Eye (tissue), 1 donor: Measurements from ENCODE around the gene FAM111A.

Source experiments
- DNase-seq: peaks from one replicate; pipeline ENCODE4 v3.0.0-alpha.2; 2015

Gene FAM111A

GRCh38 chr11:59144096-59144495, 1.4 kb downstream of the FAM111A start:
- no peak for DNase-seq

DNA sequence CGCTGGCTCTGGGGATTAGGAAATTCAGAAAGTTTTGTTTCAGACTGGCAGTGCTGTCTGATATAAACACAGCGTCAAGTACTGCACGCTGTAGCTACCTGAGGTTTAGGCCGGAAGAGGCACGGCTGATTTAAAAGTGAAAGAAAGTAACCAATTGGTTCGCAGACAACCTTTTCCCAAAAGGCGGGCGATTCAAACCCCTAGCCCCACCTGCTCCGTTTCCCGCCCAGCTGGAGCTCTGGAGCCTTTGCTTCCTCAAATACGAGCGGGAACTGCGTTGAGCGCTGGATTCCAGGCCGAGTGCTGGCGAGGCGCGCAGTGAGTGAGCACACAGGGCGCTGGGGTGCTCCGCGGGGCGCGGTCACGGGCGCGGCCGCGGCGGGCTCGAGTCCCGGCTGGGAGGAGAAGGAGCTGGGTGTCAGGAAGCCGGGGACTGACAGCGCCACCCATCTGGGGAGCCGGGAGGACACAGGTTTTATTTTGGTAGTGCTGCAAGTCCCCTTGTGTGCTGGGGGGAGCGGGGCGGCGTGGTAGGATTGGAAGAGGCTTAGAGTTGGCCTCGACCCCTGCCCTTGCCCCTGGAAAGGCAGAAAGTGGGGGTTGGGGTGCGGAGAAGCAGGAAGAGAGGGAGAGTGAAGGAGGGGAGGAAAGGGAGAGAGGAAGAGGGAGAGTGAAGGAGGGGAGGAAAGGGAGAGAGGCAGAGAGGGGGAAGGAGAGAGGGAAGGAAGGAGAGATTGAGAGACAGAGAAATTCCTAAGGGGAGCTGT, 2.1 kb downstream of the FAM111A start:
- peak; percentile 92 for DNase-seq

GRCh38 chr11:59145534-59145933, 2.9 kb downstream of the FAM111A start:
- peak; percentile 8 for DNase-seq

DNA sequence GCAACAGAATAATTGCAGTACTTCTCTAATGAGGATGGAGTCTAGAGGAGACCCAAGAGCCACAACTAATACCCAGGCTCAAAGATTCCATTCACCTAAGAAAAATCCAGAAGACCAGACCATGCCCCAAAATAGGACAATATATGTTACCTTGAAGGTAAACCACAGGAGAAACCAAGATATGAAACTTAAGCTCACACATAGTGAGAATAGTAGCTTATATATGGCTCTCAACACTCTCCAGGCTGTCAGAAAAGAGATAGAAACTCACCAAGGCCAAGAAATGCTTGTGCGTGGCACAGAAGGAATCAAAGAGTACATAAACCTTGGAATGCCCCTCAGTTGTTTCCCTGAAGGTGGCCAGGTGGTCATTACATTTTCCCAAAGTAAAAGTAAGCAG, 9.1 kb downstream of the FAM111A start:
- no peak for DNase-seq

DNA sequence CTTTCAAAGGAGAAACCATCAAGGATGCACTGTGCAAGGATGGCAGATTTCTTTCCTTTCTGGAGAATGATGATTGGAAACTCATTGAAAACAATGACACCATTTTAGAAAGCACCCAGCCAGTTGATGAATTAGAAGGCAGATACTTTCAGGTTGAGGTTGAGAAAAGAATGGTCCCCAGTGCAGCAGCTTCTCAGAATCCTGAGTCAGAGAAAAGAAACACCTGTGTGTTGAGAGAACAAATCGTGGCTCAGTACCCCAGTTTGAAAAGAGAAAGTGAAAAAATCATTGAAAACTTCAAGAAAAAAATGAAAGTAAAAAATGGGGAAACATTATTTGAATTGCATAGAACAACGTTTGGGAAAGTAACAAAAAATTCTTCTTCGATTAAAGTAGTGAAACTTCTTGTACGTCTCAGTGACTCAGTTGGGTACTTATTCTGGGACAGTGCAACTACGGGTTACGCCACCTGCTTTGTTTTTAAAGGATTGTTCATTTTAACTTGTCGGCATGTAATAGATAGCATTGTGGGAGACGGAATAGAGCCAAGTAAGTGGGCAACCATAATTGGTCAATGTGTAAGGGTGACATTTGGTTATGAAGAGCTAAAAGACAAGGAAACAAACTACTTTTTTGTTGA, 9.8 kb downstream of the FAM111A start:
- DNase-seq, result no peak

DNA sequence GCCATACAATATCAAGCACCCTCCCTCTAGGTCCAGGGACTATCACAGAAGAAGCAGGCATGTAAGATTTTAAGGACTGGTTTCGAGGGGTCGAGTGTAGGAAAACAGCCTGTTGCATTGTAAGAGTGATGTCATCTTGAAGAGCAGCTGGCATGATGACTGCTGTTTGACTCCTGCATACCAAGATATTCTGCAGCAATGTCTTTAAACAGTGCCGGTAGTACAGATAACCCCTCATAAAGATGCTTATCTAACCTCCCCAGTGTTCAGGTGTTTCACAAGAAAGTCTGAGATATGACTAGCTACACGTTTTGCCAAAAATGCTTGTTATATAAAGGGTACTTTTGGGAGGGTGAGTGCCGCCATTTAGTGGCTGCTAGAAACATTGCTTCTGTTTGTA, 12.0 kb downstream of the FAM111A start:
- DNase-seq, result no peak

DNA sequence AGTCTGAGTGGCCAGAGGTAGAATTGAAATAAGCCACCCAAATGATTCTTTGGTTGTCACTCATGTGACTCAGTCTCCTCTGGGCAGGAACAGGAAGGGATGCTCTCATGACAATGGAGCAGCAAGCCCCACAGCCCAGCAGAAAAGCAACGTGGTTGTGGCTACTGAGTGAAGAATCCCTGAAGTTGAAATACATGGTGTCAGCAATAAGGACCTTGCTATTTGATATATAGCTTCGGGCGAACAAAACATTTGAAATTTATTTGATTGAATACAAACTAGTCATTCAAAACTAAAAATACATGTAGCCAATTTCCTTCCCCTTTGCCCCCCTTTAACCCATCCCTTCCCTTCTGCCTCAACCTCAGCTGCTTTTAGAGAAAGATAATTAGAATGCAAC, 14.8 kb downstream of the FAM111A start:
- no peak for DNase-seq

GRCh38 chr11:59158206-59159068, 15.8 kb downstream of the FAM111A start:
- DNase-seq, result peak; percentile 92

- no peak for DNase-seq
Measured at GRCh38 chr11:59164028-59164427, 21.4 kb downstream of the FAM111A start.

DNA sequence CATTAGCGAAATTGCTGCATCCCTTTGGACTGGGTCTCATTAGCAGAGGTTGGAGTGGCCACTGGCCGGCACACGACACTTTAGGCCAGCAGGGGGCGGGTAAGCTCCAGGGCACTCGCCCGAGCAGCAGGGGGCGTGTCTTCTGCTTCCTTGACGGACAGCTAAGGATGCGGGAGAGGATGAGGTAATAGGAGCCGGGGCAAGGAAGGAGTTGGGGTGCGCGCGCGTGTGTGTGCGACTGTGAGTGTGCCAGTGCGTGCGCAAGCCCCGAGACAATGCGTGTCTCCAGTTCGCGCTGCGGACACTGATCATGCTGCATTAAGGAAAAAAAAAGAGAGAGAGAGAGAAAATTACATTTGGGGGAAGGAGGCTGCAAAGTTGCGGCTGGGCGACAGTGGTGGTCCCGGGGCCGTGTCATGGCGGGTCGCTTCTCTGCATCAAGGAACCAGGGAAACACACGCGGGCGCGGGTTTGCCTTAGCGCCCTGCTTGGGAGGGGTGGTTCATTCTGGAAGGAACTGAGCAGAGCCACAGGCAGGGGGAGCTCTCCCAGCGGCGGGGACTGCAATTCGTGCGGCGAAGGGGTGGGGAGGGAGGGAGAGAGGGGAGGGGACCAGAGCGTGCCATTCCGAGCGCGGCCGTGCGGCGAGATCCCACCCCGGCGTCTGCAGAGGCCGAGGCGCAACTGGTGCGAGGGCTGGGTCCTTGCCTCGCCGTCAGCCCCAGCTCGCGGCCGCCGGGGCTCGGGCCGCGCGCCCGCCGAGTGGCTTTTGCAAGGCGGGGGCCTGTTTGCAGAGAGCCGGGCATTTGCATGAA, 29.1 kb downstream of the FAM111A start, which contains the start of gene DTX4:
DTX4 (plus strand) TSS at position 625 of the 815 bp plus-strand sequence. CDS start 464 bp downstream, outside the sequence.
- DNase-seq, result peak; percentile 97

GRCh38 chr11:59172345-59173079, 29.9 kb downstream of the FAM111A start:
- no peak for DNase-seq

DNA sequence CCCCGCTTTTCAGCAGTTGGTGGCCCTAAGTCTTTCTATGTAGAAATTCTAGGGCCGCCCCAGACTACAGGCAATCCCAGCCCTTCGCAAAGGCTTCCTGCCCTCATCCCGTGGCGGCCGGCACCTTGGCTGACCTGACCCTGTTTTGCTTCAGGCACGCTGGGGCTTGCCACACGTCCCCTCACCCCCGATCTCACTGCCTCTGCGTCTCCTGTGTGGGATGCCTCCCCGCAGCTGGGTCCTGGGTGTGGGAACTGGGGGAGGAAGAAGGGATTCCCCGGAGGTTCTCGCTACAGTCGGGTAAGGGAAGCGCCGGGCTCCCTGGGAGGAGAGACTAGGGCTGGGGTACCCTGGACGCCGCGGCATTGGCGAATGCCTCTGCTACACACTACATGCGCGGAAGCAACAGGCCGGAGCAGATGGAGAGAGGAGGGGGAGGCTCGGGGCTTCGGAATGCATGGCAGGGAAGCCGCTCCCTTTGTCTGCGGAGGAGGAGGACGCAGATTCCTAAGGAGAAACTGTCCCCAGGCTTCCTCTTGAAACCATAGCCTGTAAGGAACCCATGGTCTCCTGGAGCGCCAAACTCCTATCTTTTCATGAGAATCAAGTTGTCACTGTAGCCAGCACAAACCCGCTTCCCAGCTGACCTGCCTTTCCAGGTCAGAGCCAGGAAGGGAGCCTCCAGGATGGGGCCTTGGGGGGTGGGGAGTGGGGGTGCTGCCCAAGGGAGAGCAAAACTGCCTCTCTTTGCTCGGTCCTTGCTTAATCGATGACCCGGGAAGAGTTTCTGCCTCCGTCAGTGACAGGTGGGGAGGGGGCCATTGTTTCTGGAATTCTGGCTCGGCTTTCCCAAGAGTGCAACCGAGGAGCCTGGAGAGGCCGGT, 30.7 kb downstream of the FAM111A start:
- DNase-seq, result peak; percentile 90

DNA sequence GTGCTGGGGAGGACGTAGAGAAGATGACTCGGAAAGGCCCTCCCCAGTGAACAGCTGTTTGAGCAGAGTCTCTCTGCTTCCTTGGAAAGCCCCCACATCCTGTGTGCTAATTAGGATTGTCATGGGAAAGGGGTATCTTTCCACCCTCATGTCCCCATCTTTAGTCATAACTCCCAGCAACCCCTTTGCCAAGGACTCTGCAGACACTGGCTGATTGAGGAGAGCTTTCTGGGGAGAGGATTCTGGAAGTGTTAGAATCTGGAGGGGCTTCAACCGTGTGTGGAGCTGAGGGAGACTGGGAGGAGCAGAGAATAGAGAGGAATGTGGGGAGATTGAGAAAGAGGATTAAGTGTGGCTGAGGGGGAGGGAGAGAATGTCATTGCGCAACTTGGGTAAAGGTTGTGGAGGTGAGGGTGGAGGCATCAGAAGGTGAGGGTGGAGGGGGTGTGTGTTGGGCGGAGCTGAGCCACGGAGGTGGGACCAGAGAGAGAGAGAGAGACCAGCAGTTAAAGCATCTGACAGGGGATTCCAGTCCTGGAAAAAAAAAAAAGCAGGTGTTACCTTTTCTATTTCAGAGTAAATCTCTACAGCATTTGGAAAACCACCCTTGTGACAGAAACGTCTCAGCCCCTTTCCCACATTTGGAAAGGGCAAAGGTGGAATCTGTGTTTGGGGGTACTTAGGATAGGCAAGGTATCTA, 31.5 kb downstream of the FAM111A start:
- peak; percentile 75 for DNase-seq

- DNase-seq, result no peak
Measured at GRCh38 chr11:59174664-59175033, 32.0 kb downstream of the FAM111A start.

DNA sequence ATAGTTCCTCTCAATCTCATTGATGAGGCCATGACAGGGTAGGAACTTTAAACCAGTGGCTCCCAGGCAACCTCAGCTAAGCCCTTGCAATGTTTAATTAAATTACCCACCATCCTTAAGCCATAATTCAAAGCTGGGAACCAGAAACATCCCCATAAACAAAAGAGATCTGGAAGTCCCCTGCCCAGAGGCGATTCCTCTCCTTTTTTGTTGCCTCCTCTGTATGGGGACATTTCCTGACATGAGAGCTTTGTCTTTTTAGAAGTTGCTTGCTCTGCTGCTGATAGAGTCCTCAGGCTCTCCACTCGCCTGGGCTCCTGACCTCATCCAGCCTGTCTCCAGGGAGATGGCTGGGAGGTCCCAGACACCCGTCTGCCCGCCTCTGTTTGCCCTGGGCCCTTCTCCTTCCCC, 32.4 kb downstream of the FAM111A start:
- peak; percentile 45 for DNase-seq

- DNase-seq, result no peak
Measured at GRCh38 chr11:59176330-59176729, 33.7 kb downstream of the FAM111A start.

- DNase-seq, result no peak
Measured at GRCh38 chr11:59178402-59178801, 35.7 kb downstream of the FAM111A start.

DNA sequence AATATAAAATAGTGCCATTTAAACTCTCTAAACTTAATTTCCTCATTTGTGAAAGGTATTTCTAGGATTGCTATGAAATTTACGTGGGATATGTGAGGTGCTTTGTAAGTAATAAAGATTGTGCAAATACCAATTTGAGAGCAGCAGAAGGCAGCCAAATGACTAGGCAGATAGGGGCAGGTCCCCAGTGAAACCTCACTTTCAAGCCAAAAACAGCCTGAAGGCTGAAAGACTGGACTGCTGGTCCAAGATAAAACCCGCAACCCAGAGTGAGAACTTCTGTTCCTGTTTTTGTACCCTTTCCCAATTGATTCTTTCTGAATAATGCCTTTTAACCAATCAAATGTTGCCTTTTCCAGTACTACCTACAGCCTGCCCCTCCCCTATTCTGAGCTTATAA, 36.5 kb downstream of the FAM111A start:
- no peak for DNase-seq

DNA sequence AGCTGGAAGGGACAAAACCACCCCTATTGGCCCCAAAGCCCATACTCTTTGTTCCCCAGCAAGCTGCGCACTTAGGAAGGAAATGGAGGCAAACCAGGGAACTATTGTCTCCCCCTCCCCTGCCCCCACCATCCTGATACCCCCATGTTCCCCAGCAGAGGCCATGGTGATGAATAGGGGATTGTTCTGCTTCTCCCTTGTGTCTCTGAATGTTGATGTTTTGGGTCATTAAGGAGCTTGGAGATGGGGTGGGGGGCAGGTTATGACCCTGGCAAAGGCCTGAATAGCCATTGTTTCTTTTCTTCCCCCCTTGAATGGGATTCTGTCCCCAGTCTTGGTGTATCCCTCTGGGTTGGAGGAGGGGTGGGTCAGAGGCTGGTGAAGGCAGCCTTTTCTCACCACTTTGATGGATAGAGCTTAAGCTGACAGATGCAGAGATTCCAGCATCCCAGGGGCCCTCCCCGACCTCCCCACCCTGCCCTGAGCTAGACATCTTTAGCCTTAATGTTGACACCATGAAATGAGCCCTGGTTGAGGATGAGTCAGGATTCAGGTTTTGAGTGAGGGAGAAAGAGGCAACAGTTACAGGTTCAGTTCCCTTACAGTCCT, 37.6 kb downstream of the FAM111A start:
- peak; percentile 65 for DNase-seq

DNA sequence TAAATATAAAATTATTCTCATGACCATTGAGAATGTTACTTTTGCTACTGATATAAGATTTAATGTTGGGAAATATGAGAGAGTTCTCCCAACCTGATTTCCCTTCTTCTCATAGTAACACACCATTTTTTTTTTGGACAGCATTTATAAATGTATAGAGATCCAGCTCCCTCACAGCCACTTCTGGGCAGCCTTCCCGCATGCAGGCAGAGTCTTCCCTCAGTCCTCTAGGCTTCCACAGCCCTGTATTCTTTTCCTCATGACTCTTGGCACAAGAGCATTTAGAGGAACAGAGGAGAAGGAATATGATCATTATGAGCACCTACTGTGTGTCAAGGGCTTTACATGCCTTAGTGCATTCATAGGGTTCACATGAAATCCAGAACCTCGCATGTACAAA, 38.3 kb downstream of the FAM111A start:
- DNase-seq, result no peak
